Keratinocyte (primary cell): ENCODE results near the gene NPIPB6. TPM values are rescaled to one million over a fixed set of nuclear protein-coding genes. Genes with fewer than 3 reads are reported as not detected.

Source experiments
- DNase-seq: peaks from one replicate; pipeline ENCODE4 v3.0.0-alpha.2; 2011; ENCODE audit warnings: low read depth, missing footprints, low spot score
- FAIRE-seq: peaks from 2 replicates; lab custom pipeline; 2011; peaks lifted over from hg19 to GRCh38; lab: Jason Lieb, UNC
- H2AFZ ChIP-seq: 2 replicates; pipeline ENCODE4 v1.6.0; 2012; ENCODE audit warnings: low read length, control low read depth, inconsistent platforms; ENCODE audit not compliant: control insufficient read depth
- H3K27ac ChIP-seq: 2 replicates; pipeline ENCODE4 v1.5.1; 2011; ENCODE audit warnings: low read length; ENCODE audit not compliant: control insufficient read depth, insufficient read depth
- H3K27me3 ChIP-seq: 3 replicates; pipeline ENCODE4 v1.6.0; 2011; ENCODE audit warnings: low read length; ENCODE audit not compliant: control insufficient read depth, insufficient read depth; ENCODE audit errors: extremely low read depth
- H3K36me3 ChIP-seq, 2 experiments: 2 replicates in 1 of 2; 3 replicates in 1 of 2; pipeline ENCODE4 v1.5.1; 2011; ENCODE audit warnings: low read length in 2 of 2, mild to moderate bottlenecking in 1 of 2; ENCODE audit not compliant: control insufficient read depth in 2 of 2, insufficient read depth in 2 of 2; ENCODE audit errors: extremely low read depth in 1 of 2
- H3K4me1 ChIP-seq: 3 replicates; pipeline ENCODE4 v1.5.1; 2011; ENCODE audit warnings: low read length; ENCODE audit not compliant: control insufficient read depth, insufficient read depth; ENCODE audit errors: extremely low read depth
- H3K4me2 ChIP-seq: 3 replicates; pipeline ENCODE4 v1.6.0; 2011; ENCODE audit warnings: low read depth, low read length; ENCODE audit not compliant: control insufficient read depth, insufficient read depth; ENCODE audit errors: extremely low read depth
- H3K4me3 ChIP-seq, 3 experiments: fragments of 200-600 bp in 1 of 3; sonication (generic) in 1 of 3; 2 replicates in 2 of 3; 3 replicates in 1 of 3; pipeline ENCODE4 v1.5.1; 2011 to 2016; ENCODE audit warnings: low read length in 3 of 3, mild to moderate bottlenecking in 3 of 3, control low read depth in 2 of 3, inconsistent platforms in 1 of 3, low read depth in 1 of 3, mixed read lengths in 1 of 3, mixed run types in 1 of 3, moderate library complexity in 1 of 3; ENCODE audit not compliant: control insufficient read depth in 2 of 3, insufficient read depth in 2 of 3; ENCODE audit errors: extremely low read depth in 1 of 3
- H3K79me2 ChIP-seq: 2 replicates; pipeline ENCODE4 v1.6.0; 2012; ENCODE audit warnings: low read length; ENCODE audit not compliant: control insufficient read depth, insufficient read depth
- H3K9ac ChIP-seq: 3 replicates; pipeline ENCODE4 v1.6.0; 2011; ENCODE audit warnings: low read length; ENCODE audit not compliant: control insufficient read depth, insufficient read depth; ENCODE audit errors: extremely low read depth
- H3K9me1 ChIP-seq: 3 replicates; pipeline ENCODE4 v1.6.0; 2011; ENCODE audit warnings: low read length; ENCODE audit not compliant: control insufficient read depth, insufficient read depth; ENCODE audit errors: extremely low read depth
- H3K9me3 ChIP-seq: 2 replicates; pipeline ENCODE4 v1.5.1; 2012; ENCODE audit warnings: low read depth, low read length; ENCODE audit not compliant: control insufficient read depth
- H4K20me1 ChIP-seq: 3 replicates; pipeline ENCODE4 v1.6.0; 2011; ENCODE audit warnings: low read length; ENCODE audit not compliant: control insufficient read depth, insufficient read depth; ENCODE audit errors: extremely low read depth
- EZH2 ChIP-seq: IDR thresholded peaks from one replicate; pipeline ENCODE4 v1.6.1; 2012; ENCODE audit warnings: inconsistent platforms, mild to moderate bottlenecking, low read length, moderate library complexity
- dilution Hi-C: fragments of 300-500 bp; cut with MboI; formaldehyde crosslinking; loops from one replicate; pipeline ENCODE4 v1.7.0; 2020; ENCODE audit warnings: low sequenced_read_pairs; ENCODE audit not compliant: extremely low pct_ligation_motif_present
- polyA plus RNA-seq, 5 experiments: library from polyadenylated mRNA; depleted of rRNA in 3 of 5; stranded (reverse) in 3 of 5; stranded (forward) in 1 of 5; unstranded in 1 of 5; fragments of >200 nt; gene quantifications; 1 replicate in 1 of 5; 2 replicates in 3 of 5; 3 replicates in 1 of 5; pipeline versions ENCODE4 v1.2.1 to v1.2.3, GENCODE V29; 2011 to 2012; ENCODE audit warnings: missing spikeins in 2 of 5, low read depth in 1 of 5, low replicate concordance in 1 of 5
- TF ChIP-seq, protein P1 (sequence below), 3 experiments: IDR thresholded peaks in 1 of 3; conservative IDR thresholded peaks in 1 of 3; optimal IDR thresholded peaks in 1 of 3; 2 replicates in 2 of 3; 3 replicates in 1 of 3; pipeline versions ENCODE3 to v1.5.1; 2011; ENCODE audit warnings: low read length in 3 of 3, mild to moderate bottlenecking in 3 of 3, moderate library complexity in 2 of 3, control low read depth in 1 of 3, inconsistent platforms in 1 of 3; ENCODE audit not compliant: insufficient read depth in 2 of 3; ENCODE audit errors: extremely low read depth in 1 of 3

NPIPB6 gene
- polyA plus RNA-seq, 1 donor (not counting 4 experiments of a cell fraction or from before 2014, with no cell fraction given): 0.38 TPM

DNA sequence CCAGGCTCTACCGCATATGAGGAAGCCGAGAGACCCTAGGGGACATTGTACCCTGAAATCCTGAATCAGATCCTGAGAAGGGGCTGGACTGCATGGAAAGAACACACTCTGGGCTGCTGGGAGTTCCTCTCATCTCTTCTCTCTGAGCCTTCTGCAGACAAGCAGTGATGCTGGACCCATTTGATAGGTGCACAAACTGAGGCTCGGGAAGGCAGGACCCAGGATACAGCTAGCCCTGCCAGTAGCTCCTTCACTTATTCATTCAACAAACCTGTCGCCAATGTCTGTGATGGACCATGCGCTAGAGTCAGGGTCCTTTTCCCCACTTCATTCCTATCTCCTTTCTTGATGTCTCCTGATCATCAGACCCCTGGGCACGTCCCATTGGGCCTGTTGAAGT lies 69.1 kb downstream of the NPIPB6 start:
- H4K20me1 ChIP-seq: no peaks in the 10 kb centered on the region
- H3K9me1 ChIP-seq: no peaks in the 10 kb centered on the region
- dilution Hi-C loops: no loop called here
- no peaks in the 10 kb centered on the region for H3K36me3 ChIP-seq
- no peak for DNase-seq
- H3K9ac ChIP-seq: no peak overlapping the region
- FAIRE-seq: no peak
- H2AFZ ChIP-seq: no peak overlapping the region
- no peak overlapping the region for H3K4me3 ChIP-seq
- no peaks in the 10 kb centered on the region for H3K79me2 ChIP-seq
- no peak overlapping the region for H3K27ac ChIP-seq
- H3K27me3 ChIP-seq: peaks cover 27% of the 10 kb centered on the region
- no peak for TF ChIP-seq EZH2
- TF ChIP-seq, protein P1, sequence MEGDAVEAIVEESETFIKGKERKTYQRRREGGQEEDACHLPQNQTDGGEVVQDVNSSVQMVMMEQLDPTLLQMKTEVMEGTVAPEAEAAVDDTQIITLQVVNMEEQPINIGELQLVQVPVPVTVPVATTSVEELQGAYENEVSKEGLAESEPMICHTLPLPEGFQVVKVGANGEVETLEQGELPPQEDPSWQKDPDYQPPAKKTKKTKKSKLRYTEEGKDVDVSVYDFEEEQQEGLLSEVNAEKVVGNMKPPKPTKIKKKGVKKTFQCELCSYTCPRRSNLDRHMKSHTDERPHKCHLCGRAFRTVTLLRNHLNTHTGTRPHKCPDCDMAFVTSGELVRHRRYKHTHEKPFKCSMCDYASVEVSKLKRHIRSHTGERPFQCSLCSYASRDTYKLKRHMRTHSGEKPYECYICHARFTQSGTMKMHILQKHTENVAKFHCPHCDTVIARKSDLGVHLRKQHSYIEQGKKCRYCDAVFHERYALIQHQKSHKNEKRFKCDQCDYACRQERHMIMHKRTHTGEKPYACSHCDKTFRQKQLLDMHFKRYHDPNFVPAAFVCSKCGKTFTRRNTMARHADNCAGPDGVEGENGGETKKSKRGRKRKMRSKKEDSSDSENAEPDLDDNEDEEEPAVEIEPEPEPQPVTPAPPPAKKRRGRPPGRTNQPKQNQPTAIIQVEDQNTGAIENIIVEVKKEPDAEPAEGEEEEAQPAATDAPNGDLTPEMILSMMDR (optimal IDR thresholded peaks at IDR 0.05 in 1 of 3, IDR thresholded peaks at IDR 0.05 in 1 of 3, conservative IDR thresholded peaks at IDR 0.05 in 1 of 3; ENCODE audit: extremely low read depth in 1 of 3, insufficient read depth in 2 of 3, low read length in 3 of 3): no peak
- H3K9me3 ChIP-seq: no peaks in the 10 kb centered on the region
- H3K4me2 ChIP-seq: no peak overlapping the region
- peaks cover 7% of the 10 kb centered on the region for H3K4me1 ChIP-seq

DNA sequence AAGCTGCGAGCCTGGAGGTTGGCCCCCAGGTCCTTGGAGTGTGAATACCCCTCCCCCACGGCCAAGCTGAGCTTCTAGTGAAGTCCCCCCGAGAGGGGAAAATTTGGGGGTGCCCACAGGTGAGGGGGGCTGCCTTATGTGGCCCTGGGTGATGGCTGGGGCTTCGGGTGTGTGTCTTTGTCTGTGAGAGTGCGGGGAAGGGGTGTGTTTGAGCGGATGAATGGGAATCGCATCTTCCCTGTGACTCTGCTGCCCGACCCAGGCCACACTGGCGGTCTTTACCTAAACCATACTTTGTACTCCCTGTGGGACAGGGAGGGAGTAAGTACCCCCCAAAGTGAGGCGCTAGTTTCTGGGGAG lies 69.7 kb downstream of the NPIPB6 start:
- no peaks in the 10 kb centered on the region for H3K79me2 ChIP-seq
- dilution Hi-C loops: no loop called here
- no peaks in the 10 kb centered on the region for H4K20me1 ChIP-seq
- FAIRE-seq: no peak
- no peak overlapping the region for H3K27ac ChIP-seq
- TF ChIP-seq, protein P1 (optimal IDR thresholded peaks at IDR 0.05 in 1 of 3, IDR thresholded peaks at IDR 0.05 in 1 of 3, conservative IDR thresholded peaks at IDR 0.05 in 1 of 3; ENCODE audit: extremely low read depth in 1 of 3, insufficient read depth in 2 of 3, low read length in 3 of 3): no peak
- no peak for TF ChIP-seq EZH2
- H2AFZ ChIP-seq: no peak overlapping the region
- DNase-seq: no peak
- peaks cover 7% of the 10 kb centered on the region for H3K4me1 ChIP-seq
- peaks cover 29% of the 10 kb centered on the region for H3K27me3 ChIP-seq
- no peaks in the 10 kb centered on the region for H3K9me3 ChIP-seq
- H3K36me3 ChIP-seq: no peaks in the 10 kb centered on the region
- no peaks in the 10 kb centered on the region for H3K9me1 ChIP-seq
- no peak overlapping the region for H3K9ac ChIP-seq
- H3K4me3 ChIP-seq: no peak overlapping the region
- no peak overlapping the region for H3K4me2 ChIP-seq
